Parathyroid adenoma (tissue), 2 donors: ENCODE results near the gene AQP2.

ENCODE experiments used
- H2AFZ ChIP-seq: fragments of 300-600 bp; sonication (generic); one replicate; pipeline ENCODE4 v1.7.0; 2017; ENCODE audit warnings: antibody characterized with exemption, mild to moderate bottlenecking
- H3K27ac ChIP-seq: fragments of 300-600 bp; sonication (generic); one replicate; pipeline ENCODE4 v1.7.0; 2017
- H3K27me3 ChIP-seq: fragments of 300-600 bp; sonication (generic); one replicate; pipeline ENCODE4 v1.7.0; 2017; ENCODE audit warnings: low read length; ENCODE audit not compliant: control insufficient read depth, insufficient read depth
- H3K36me3 ChIP-seq: fragments of 300-600 bp; sonication (generic); one replicate; pipeline ENCODE4 v1.7.0; 2017; ENCODE audit warnings: low read length; ENCODE audit not compliant: control insufficient read depth, insufficient read depth
- H3K4me1 ChIP-seq: fragments of 300-600 bp; sonication (generic); one replicate; pipeline ENCODE4 v1.7.0; 2017; ENCODE audit warnings: control low read depth
- H3K4me2 ChIP-seq: fragments of 300-600 bp; sonication (generic); one replicate; pipeline ENCODE4 v1.7.0; 2017; ENCODE audit warnings: low read length
- H3K4me3 ChIP-seq: fragments of 300-600 bp; sonication (generic); one replicate; pipeline ENCODE4 v1.7.0; 2017; ENCODE audit warnings: low read depth, low read length
- H3K79me2 ChIP-seq: fragments of 300-600 bp; sonication (generic); one replicate; pipeline ENCODE4 v1.7.0; 2017; ENCODE audit warnings: control low read depth
- H3K9ac ChIP-seq: fragments of 300-600 bp; sonication (generic); one replicate; pipeline ENCODE4 v1.7.0; 2017; ENCODE audit warnings: mild to moderate bottlenecking
- H3K9me3 ChIP-seq: fragments of 300-600 bp; sonication (generic); one replicate; pipeline ENCODE4 v1.7.0; 2017; ENCODE audit warnings: low read length; ENCODE audit not compliant: control insufficient read depth
- CTCF ChIP-seq: fragments of 300-600 bp; sonication (generic); IDR thresholded peaks from one replicate; pipeline ENCODE4 v1.7.0; 2017; ENCODE audit warnings: antibody characterized with exemption, mild to moderate bottlenecking
- donor health status: primary hyperparathyroidism.

AQP2 gene

DNA sequence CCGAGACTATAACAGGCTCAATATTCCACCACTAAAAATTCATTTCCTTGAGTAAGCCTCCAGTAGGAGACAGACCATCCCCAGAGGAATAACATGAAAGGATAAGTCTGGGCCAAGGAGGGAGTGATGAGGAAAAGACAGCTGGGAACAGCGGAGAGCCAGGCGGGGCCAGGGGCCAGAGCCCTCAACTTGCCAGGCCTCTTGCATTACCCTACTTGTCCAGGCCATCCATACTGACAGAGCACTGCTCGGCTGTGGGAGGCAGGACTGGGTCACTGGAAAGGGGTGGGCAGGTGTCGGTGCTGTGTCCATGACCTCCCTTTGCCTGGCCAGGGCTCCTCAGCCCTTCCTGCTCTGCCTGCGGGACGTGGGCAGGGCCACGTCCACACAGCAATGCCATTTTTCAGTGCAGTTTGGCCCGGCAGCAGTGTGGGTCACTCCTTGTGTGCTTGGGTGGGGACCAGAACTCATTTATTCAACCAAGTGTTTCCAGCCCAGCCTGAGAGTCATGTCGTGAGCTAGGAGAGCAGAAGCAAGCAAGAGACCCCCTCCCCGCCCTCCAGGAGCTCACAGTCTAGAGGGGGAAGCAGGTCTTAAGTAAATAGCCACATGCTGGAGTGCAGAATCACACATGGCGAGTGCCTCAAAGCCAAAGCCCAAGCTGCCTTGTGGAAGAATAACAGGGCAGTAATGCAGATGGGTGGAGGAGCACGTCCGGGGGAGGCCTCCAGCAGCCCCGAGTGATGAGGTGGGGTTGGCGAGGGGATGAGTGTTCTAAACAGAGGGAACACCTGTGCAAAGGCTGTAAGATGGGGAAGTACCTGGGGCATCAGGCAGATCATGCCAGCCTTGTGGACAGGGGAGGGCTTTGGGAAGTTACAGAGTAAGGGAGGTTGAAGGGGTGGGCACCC lies 37.9 kb upstream of the AQP2 start:
- no peak overlapping the region for H2AFZ ChIP-seq
- no peaks in the 10 kb centered on the region for H3K9me3 ChIP-seq
- peaks cover 4% of the 10 kb centered on the region for H3K79me2 ChIP-seq

GRCh38 chr12:49916129-49916919 lies 34.2 kb upstream of the AQP2 start:
- Histone ChIP-seq H3K27me3 (no peaks in the 10 kb centered on the region), H3K4me2 (no peak overlapping the region), H3K27ac (no peak overlapping the region), H3K36me3 (no peaks in the 10 kb centered on the region), H2AFZ (peak overlapping the region; percentile 2), H3K79me2 (peaks cover 4% of the 10 kb centered on the region), H3K4me3 (no peak overlapping the region), H3K9me3 (no peaks in the 10 kb centered on the region), H3K9ac (no peak overlapping the region), H3K4me1 (peaks cover 30% of the 10 kb centered on the region)
- no peak for TF ChIP-seq CTCF

More for the DNA sequence above, 37.9 kb upstream of the AQP2 start:
- Histone ChIP-seq H3K27me3 (no peaks in the 10 kb centered on the region), H3K4me3 (no peak overlapping the region), H3K36me3 (no peaks in the 10 kb centered on the region), H3K9ac (no peak overlapping the region), H3K4me2 (no peak overlapping the region), H3K4me1 (peaks cover 21% of the 10 kb centered on the region), H3K27ac (no peak overlapping the region)
- no peak for TF ChIP-seq CTCF

- Histone ChIP-seq H3K36me3 (no peaks in the 10 kb centered on the region), H3K4me1 (peaks cover 33% of the 10 kb centered on the region), H3K27ac (peak overlapping the region; percentile 65), H3K27me3 (no peaks in the 10 kb centered on the region), H3K9ac (no peak overlapping the region), H3K4me3 (no peak overlapping the region), H3K79me2 (peaks cover 4% of the 10 kb centered on the region), H3K4me2 (no peak overlapping the region), H3K9me3 (no peaks in the 10 kb centered on the region), H2AFZ (peak overlapping the region; percentile 65)
- TF ChIP-seq CTCF, result no peak
These were observed 33.3 kb upstream of the AQP2 start for GRCh38 chr12:49917166-49917787.

DNA sequence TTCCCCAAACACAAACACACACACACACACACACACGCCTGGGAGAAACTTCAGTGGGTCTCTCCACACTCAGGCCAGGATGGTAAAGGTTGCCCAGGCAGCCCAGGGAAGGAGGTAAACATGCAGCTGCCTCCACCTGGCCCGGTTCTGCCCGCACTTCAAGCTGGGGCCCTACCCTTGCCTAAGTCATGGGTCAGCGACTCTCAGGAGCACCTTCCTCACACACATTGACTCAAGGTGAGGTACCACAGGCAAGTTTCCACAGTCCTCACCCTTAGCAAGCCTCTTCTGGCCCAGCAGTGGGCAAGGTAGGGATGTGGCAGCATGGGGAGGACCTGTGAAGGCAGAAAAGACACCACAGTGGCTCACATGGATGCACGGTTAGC lies 32.8 kb upstream of the AQP2 start:
- peaks cover 36% of the 10 kb centered on the region for H3K4me1 ChIP-seq
- TF ChIP-seq CTCF, result no peak
- no peak overlapping the region for H3K4me3 ChIP-seq
- H3K27ac ChIP-seq, result peak overlapping the region; percentile 65
- H2AFZ ChIP-seq, result peak overlapping the region; percentile 65
- H3K79me2 ChIP-seq, result peaks cover 4% of the 10 kb centered on the region
- no peaks in the 10 kb centered on the region for H3K36me3 ChIP-seq
- H3K9me3 ChIP-seq, result no peaks in the 10 kb centered on the region
- no peak overlapping the region for H3K9ac ChIP-seq
- H3K4me2 ChIP-seq, result no peak overlapping the region
- H3K27me3 ChIP-seq, result no peaks in the 10 kb centered on the region
